Measurements from ENCODE around the gene IL5. TPM values are rescaled to one million over a fixed set of nuclear protein-coding genes. Genes with fewer than 3 reads are reported as not detected.
A peak's percentile ranks its signal among the peaks of the same experiment; 100 is the strongest.

Gene IL5
- total and polyA plus RNA-seq, 2 donors from 2014 or later, result not detected

DNA sequence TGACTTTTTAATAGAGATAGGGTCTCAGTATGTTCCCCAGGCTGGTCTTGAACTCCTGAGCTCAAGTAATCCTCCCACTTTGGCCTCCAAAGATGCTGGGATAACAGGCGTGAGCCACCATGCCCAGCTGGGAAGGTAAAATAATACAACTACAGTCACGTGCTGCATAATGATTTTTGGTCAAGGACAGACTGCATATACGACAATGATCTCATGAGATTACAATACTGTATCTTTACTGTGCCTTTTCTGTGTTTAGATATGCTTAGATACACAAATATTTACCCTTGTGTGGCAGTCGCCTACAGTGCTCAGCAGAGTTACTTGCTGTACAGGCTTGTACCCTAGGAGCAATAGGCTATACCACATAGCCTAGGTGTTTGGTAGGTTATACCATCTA lies 38.6 kb downstream of the IL5 start:
- Histone ChIP-seq H3K36me3 (ENCODE audit: control insufficient read depth in 2 of 3, insufficient read depth in 3 of 3, low read length in 3 of 3) (no peaks in the 10 kb centered on the region), H3K9ac (ENCODE audit: low read length in 3 of 3) (no peak overlapping the region), H3K9me3 (ENCODE audit: control insufficient read depth in 2 of 3, insufficient read depth in 1 of 3, low read length in 3 of 3) (no peaks in the 10 kb centered on the region), H3K4me1 (ENCODE audit: control insufficient read depth in 2 of 3, insufficient read depth in 2 of 3, low read depth in 1 of 3, low read length in 3 of 3) (peaks cover 0 to 11% (median 7%) of the 10 kb centered on the region in 3 donors), H3K27me3 (ENCODE audit: control insufficient read depth, insufficient read depth, low read length) (no peaks in the 10 kb centered on the region), H3K4me3 (ENCODE audit: low read length in 3 of 3) (no peak overlapping the region), H3K27ac (ENCODE audit: low read depth in 2 of 2, low read length in 2 of 2) (no peak overlapping the region)
- intact Hi-C loops (cut with DNase I), result loop anchor here (10.0 kb wide), 1 partner anchor 120 kb away; no protein-coding TSS in a partner anchor
- FAIRE-seq, result no peak
- no peak for DNase-seq
- TF ChIP-seq, protein P1, sequence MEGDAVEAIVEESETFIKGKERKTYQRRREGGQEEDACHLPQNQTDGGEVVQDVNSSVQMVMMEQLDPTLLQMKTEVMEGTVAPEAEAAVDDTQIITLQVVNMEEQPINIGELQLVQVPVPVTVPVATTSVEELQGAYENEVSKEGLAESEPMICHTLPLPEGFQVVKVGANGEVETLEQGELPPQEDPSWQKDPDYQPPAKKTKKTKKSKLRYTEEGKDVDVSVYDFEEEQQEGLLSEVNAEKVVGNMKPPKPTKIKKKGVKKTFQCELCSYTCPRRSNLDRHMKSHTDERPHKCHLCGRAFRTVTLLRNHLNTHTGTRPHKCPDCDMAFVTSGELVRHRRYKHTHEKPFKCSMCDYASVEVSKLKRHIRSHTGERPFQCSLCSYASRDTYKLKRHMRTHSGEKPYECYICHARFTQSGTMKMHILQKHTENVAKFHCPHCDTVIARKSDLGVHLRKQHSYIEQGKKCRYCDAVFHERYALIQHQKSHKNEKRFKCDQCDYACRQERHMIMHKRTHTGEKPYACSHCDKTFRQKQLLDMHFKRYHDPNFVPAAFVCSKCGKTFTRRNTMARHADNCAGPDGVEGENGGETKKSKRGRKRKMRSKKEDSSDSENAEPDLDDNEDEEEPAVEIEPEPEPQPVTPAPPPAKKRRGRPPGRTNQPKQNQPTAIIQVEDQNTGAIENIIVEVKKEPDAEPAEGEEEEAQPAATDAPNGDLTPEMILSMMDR (IDR thresholded peaks at IDR 0.05; ENCODE audit: borderline replicate concordance, extremely low read depth, insufficient read depth), result no peak

DNA sequence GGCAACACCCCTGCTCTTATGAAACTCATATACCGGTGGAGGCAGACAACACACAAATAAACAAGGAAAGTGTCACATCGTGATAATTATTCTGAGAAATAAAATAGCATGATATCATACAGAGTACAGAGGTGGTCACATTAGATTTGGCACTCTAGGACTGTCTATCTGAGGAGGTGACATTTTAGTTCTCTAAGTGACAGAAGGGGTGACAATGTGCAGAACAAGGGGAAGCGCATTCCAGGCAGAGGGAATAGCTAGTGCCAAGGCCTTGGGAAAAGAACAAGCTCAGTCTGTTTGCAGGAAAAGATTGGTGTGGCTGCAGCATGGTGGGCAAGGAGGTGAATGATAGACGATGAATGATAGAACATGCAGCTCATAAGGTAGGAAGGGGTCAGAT lies 40.1 kb downstream of the IL5 start:
- Histone ChIP-seq H3K27ac (ENCODE audit: low read depth in 2 of 2, low read length in 2 of 2) (peak overlapping the region in 1 of 2 donors; percentile 12), H3K36me3 (ENCODE audit: control insufficient read depth in 2 of 3, insufficient read depth in 3 of 3, low read length in 3 of 3) (no peaks in the 10 kb centered on the region), H3K9ac (ENCODE audit: low read length in 3 of 3) (no peak overlapping the region), H3K4me1 (ENCODE audit: control insufficient read depth in 2 of 3, insufficient read depth in 2 of 3, low read depth in 1 of 3, low read length in 3 of 3) (peaks cover 0 to 11% (median 7%) of the 10 kb centered on the region in 3 donors), H3K4me3 (ENCODE audit: low read length in 3 of 3) (no peak overlapping the region), H3K27me3 (ENCODE audit: control insufficient read depth, insufficient read depth, low read length) (no peaks in the 10 kb centered on the region), H3K9me3 (ENCODE audit: control insufficient read depth in 2 of 3, insufficient read depth in 1 of 3, low read length in 3 of 3) (no peaks in the 10 kb centered on the region)
- TF ChIP-seq, protein P1 (IDR thresholded peaks at IDR 0.05; ENCODE audit: borderline replicate concordance, extremely low read depth, insufficient read depth), result no peak
- FAIRE-seq, result no peak
- no peak for DNase-seq
- intact Hi-C loops (cut with DNase I), result loop anchor here (10.0 kb wide), 1 partner anchor 118 kb away; no protein-coding TSS in a partner anchor

DNA sequence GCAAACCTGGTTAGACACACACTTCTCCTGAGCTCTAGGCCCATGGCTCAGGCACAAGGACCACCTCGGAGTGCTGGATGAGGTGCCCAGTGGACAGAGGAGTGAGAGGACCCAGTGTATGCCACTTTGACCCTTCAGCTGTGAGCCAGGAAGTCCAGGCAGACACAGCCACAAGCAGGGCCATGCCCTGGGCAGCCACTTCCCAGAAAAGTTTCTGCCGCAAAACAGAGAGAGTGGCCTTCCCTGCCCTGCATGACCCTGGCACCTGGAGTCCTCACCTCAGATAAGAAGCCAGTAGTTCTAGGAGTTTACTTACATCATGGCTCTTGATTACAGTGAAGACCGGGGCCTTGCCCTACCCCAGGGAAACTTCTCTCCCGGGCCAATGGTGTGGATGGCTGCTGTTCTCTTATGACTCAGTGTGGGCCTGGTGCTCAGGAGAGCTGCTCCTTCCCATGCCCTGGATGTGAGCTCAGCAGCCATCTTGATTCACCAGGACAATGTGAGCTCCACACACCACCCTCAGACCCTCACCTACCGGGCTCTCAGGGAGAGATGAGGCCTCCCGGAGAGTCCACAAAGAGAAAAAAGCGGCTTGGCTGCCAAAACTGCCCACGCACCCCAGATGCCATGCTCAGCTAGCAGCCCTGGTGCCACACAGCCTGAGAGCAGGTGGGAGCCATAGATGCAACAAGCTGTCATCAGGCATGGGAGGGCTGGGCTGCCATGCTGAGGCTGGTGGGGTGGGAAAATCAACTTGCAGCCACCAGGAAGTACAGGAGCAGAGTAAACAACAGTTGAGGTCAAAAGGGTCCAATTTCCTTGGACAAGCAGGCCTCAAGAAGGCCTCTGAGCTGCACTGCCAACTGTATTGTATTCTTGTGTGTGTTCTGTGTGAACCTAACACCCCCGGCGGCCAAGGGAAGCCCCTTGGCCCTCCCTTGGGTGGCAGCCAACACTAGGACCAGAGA lies 41.1 kb downstream of the IL5 start:
- FAIRE-seq (no peak), DNase-seq (peak in 1 of 5 donors; percentile 69)
- TF ChIP-seq, protein P1 (IDR thresholded peaks at IDR 0.05; ENCODE audit: borderline replicate concordance, extremely low read depth, insufficient read depth), result no peak
- Histone ChIP-seq H3K27ac (ENCODE audit: low read depth in 2 of 2, low read length in 2 of 2) (peak overlapping the region; percentile 9 to 60), H3K36me3 (ENCODE audit: control insufficient read depth in 2 of 3, insufficient read depth in 3 of 3, low read length in 3 of 3) (no peaks in the 10 kb centered on the region), H3K27me3 (ENCODE audit: control insufficient read depth, insufficient read depth, low read length) (no peaks in the 10 kb centered on the region), H3K9ac (ENCODE audit: low read length in 3 of 3) (no peak overlapping the region), H3K4me1 (ENCODE audit: control insufficient read depth in 2 of 3, insufficient read depth in 2 of 3, low read depth in 1 of 3, low read length in 3 of 3) (peaks cover 3 to 19% (median 12%) of the 10 kb centered on the region in 3 donors), H3K4me3 (ENCODE audit: low read length in 3 of 3) (no peak overlapping the region), H3K9me3 (ENCODE audit: control insufficient read depth in 2 of 3, insufficient read depth in 1 of 3, low read length in 3 of 3) (no peaks in the 10 kb centered on the region)
- intact Hi-C loops (cut with DNase I), result loop anchor here (10.0 kb wide), 1 partner anchor 117 kb away; no protein-coding TSS in a partner anchor

Measured in kidney (tissue), 14 donors.